ENCODE results near the gene SH3GL2. TPM values are rescaled to one million over a fixed set of nuclear protein-coding genes. Genes with fewer than 3 reads are reported as not detected.

Gene SH3GL2
- total and polyA plus RNA-seq, 8 donors: 0.84 to 10.3 (median 6.3) TPM

- Histone ChIP-seq H3K27me3 (no peaks in the 10 kb centered on the region), H3K4me3 (no peak overlapping the region), H3K4me1 (no peaks in the 10 kb centered on the region), H3K9me3 (no peaks in the 10 kb centered on the region), H3K27ac (no peak overlapping the region), H3K36me3 (no peaks in the 10 kb centered on the region)
- no peak for TF ChIP-seq CTCF (IDR thresholded peaks at IDR 0.05)
- intact Hi-C loops (cut with DNase I): no loop called here
- ATAC-seq (no peak), DNase-seq (no peak)
Measured at GRCh38 chr9:17613758-17614157, 34.9 kb downstream of the SH3GL2 start.

- TF ChIP-seq CTCF (IDR thresholded peaks at IDR 0.05): no peak
Measured at GRCh38 chr9:17614250-17614649, 35.4 kb downstream of the SH3GL2 start.

GRCh38 chr9:17614903-17615302, 36.0 kb downstream of the SH3GL2 start:
- TF ChIP-seq CTCF (IDR thresholded peaks at IDR 0.05): no peak
- Histone ChIP-seq H3K9me3 (no peaks in the 10 kb centered on the region), H3K27me3 (no peaks in the 10 kb centered on the region), H3K4me1 (no peaks in the 10 kb centered on the region), H3K36me3 (no peaks in the 10 kb centered on the region), H3K27ac (no peak overlapping the region), H3K4me3 (no peak overlapping the region)
- DNase-seq (no peak), ATAC-seq (no peak)
- intact Hi-C loops (cut with DNase I): no loop called here

More at GRCh38 chr9:17614250-17614649, 35.4 kb downstream of the SH3GL2 start:
- no peaks in the 10 kb centered on the region for H3K9me3 ChIP-seq
- no peaks in the 10 kb centered on the region for H3K36me3 ChIP-seq
- no peaks in the 10 kb centered on the region for H3K4me1 ChIP-seq
- no peaks in the 10 kb centered on the region for H3K27me3 ChIP-seq
- intact Hi-C loops (cut with DNase I): no loop called here
- H3K27ac ChIP-seq: no peak overlapping the region
- ATAC-seq (no peak), DNase-seq (no peak)
- no peak overlapping the region for H3K4me3 ChIP-seq

- no peak overlapping the region for H3K27ac ChIP-seq
- no peaks in the 10 kb centered on the region for H3K4me1 ChIP-seq
- DNase-seq (no peak), ATAC-seq (no peak)
- no peak for TF ChIP-seq CTCF (IDR thresholded peaks at IDR 0.05)
- no peak overlapping the region for H3K4me3 ChIP-seq
- no peaks in the 10 kb centered on the region for H3K9me3 ChIP-seq
- H3K27me3 ChIP-seq: no peaks in the 10 kb centered on the region
- H3K36me3 ChIP-seq: no peaks in the 10 kb centered on the region
- intact Hi-C loops (cut with DNase I): no loop called here
Measured at GRCh38 chr9:17622141-17622540, 43.3 kb downstream of the SH3GL2 start.

- no peak for DNase-seq
- intact Hi-C loops (cut with DNase I): no loop called here
- H3K4me1 ChIP-seq: no peaks in the 10 kb centered on the region
- no peak overlapping the region for H3K4me3 ChIP-seq
- H3K27me3 ChIP-seq: no peaks in the 10 kb centered on the region
- no peak overlapping the region for H3K27ac ChIP-seq
- no peaks in the 10 kb centered on the region for H3K36me3 ChIP-seq
- no peak for TF ChIP-seq CTCF (IDR thresholded peaks at IDR 0.05)
- no peak for ATAC-seq
- H3K9me3 ChIP-seq: no peaks in the 10 kb centered on the region
Measured at GRCh38 chr9:17622749-17623148, 43.9 kb downstream of the SH3GL2 start.

All from left lung (tissue), 10 donors.